ENCODE data around the gene KRT7.

Gene KRT7

DNA sequence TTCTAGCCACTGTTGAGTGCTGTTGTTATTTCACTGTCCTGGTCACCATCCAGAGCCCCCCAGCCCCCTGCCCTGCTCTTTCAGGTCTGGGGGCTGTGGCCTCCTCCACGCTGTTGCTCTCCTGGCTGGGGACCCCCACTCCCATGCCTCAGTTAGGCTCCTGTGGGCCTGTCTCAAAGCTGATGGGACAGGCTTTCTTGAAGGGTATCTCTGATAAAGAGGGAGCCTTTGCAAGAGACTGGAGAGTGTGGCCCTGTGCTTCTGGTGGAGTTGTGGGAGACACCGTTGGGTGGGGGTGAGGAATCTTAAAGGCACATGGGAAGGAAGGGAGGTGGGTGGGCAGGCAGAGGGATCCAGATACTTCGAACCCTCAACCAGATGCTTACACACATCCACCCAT, 29.2 kb downstream of the KRT7 start:
- H3K27me3 ChIP-seq (ENCODE audit: insufficient read depth, low read length) = peaks cover 9% of the 10 kb centered on the region
- H3K4me3 ChIP-seq (ENCODE audit: low read depth, low read length) = no peak overlapping the region
- H3K79me2 ChIP-seq (ENCODE audit: control insufficient read depth, insufficient read depth, low read length, unreplicated experiment) = no peaks in the 10 kb centered on the region
- no peak overlapping the region for H3K27ac ChIP-seq (ENCODE audit: low read depth, low read length)
- H2AFZ ChIP-seq (ENCODE audit: low read length, unreplicated experiment) = no peak overlapping the region
- peaks cover 21% of the 10 kb centered on the region for H3K4me1 ChIP-seq (ENCODE audit: control insufficient read depth, insufficient read depth, low read length, unreplicated experiment)
- H3K36me3 ChIP-seq (ENCODE audit: insufficient read depth, low read length) = no peaks in the 10 kb centered on the region

GRCh38 chr12:52263761-52264434, 30.9 kb downstream of the KRT7 start:
- Histone ChIP-seq H3K27me3 (ENCODE audit: insufficient read depth, low read length) (peaks cover 2% of the 10 kb centered on the region; the same call in 1 of the 2 replicates), H2AFZ (ENCODE audit: low read length, unreplicated experiment) (no peak overlapping the region), H3K4me3 (ENCODE audit: low read depth, low read length) (no peak overlapping the region), H3K36me3 (ENCODE audit: insufficient read depth, low read length) (no peaks in the 10 kb centered on the region), H3K27ac (ENCODE audit: low read depth, low read length) (no peak overlapping the region), H3K79me2 (ENCODE audit: control insufficient read depth, insufficient read depth, low read length, unreplicated experiment) (no peaks in the 10 kb centered on the region), H3K4me1 (ENCODE audit: control insufficient read depth, insufficient read depth, low read length, unreplicated experiment) (peaks cover 21% of the 10 kb centered on the region)

DNA sequence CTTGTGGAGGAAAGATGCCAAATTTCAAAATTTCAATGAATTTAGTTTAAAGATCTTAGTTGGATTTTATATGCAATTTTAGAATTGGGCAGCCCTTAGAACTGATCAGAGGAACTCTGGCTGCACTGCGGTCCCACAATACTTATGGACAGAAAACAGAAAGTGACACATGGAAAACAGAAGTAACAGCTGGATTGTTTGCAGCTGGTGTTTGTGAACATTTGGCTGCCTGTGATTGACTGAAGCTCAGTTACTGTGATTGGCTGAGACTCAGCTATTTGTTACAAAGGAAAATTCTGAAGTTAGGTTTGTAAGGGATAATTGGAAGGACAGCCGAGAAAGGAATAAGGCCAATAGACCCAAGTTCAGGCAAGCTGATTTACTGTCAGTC, 31.4 kb downstream of the KRT7 start:
- Histone ChIP-seq H3K4me3 (ENCODE audit: low read depth, low read length) (no peak overlapping the region), H3K27me3 (ENCODE audit: insufficient read depth, low read length) (no peaks in the 10 kb centered on the region), H3K27ac (ENCODE audit: low read depth, low read length) (no peak overlapping the region), H2AFZ (ENCODE audit: low read length, unreplicated experiment) (no peak overlapping the region), H3K79me2 (ENCODE audit: control insufficient read depth, insufficient read depth, low read length, unreplicated experiment) (no peaks in the 10 kb centered on the region), H3K4me1 (ENCODE audit: control insufficient read depth, insufficient read depth, low read length, unreplicated experiment) (peaks cover 20% of the 10 kb centered on the region), H3K36me3 (ENCODE audit: insufficient read depth, low read length) (no peaks in the 10 kb centered on the region)

DNA sequence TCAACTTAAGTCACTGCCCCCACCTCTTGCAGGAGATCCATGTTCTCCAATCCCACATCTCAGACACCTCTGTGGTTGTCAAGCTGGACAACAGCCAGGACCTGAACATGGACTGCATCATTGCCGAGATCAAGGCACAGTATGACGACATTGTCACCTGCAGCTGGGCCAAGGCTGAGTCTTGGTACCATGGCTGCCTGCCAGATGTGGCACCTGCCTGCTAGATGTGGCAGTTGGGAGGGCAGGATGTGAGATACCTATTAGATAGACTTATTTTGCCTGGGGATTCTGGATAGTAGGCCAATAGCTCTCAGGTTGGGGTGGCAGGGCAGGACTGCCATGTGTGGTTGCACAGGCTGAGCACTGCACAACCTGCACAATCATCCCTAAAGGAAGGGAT, 33.5 kb downstream of the KRT7 start:
- no peaks in the 10 kb centered on the region for H3K36me3 ChIP-seq (ENCODE audit: insufficient read depth, low read length)
- peaks cover 1% of the 10 kb centered on the region for H3K4me1 ChIP-seq (ENCODE audit: control insufficient read depth, insufficient read depth, low read length, unreplicated experiment)
- H2AFZ ChIP-seq (ENCODE audit: low read length, unreplicated experiment) = no peak overlapping the region
- H3K27ac ChIP-seq (ENCODE audit: low read depth, low read length) = no peak overlapping the region
- H3K27me3 ChIP-seq (ENCODE audit: insufficient read depth, low read length) = no peaks in the 10 kb centered on the region
- no peaks in the 10 kb centered on the region for H3K79me2 ChIP-seq (ENCODE audit: control insufficient read depth, insufficient read depth, low read length, unreplicated experiment)
- H3K4me3 ChIP-seq (ENCODE audit: low read depth, low read length) = no peak overlapping the region

GRCh38 chr12:52267266-52267665, 34.2 kb downstream of the KRT7 start:
- Histone ChIP-seq H3K79me2 (ENCODE audit: control insufficient read depth, insufficient read depth, low read length, unreplicated experiment) (no peaks in the 10 kb centered on the region), H2AFZ (ENCODE audit: low read length, unreplicated experiment) (no peak overlapping the region), H3K36me3 (ENCODE audit: insufficient read depth, low read length) (no peaks in the 10 kb centered on the region), H3K27ac (ENCODE audit: low read depth, low read length) (no peak overlapping the region), H3K27me3 (ENCODE audit: insufficient read depth, low read length) (no peaks in the 10 kb centered on the region), H3K4me3 (ENCODE audit: low read depth, low read length) (no peak overlapping the region), H3K4me1 (ENCODE audit: control insufficient read depth, insufficient read depth, low read length, unreplicated experiment) (no peaks in the 10 kb centered on the region)

GRCh38 chr12:52267699-52268098, 34.7 kb downstream of the KRT7 start:
- Histone ChIP-seq H3K79me2 (ENCODE audit: control insufficient read depth, insufficient read depth, low read length, unreplicated experiment) (no peaks in the 10 kb centered on the region), H2AFZ (ENCODE audit: low read length, unreplicated experiment) (no peak overlapping the region), H3K4me1 (ENCODE audit: control insufficient read depth, insufficient read depth, low read length, unreplicated experiment) (no peaks in the 10 kb centered on the region), H3K36me3 (ENCODE audit: insufficient read depth, low read length) (no peaks in the 10 kb centered on the region), H3K27ac (ENCODE audit: low read depth, low read length) (no peak overlapping the region), H3K27me3 (ENCODE audit: insufficient read depth, low read length) (no peaks in the 10 kb centered on the region), H3K4me3 (ENCODE audit: low read depth, low read length) (no peak overlapping the region)

DNA sequence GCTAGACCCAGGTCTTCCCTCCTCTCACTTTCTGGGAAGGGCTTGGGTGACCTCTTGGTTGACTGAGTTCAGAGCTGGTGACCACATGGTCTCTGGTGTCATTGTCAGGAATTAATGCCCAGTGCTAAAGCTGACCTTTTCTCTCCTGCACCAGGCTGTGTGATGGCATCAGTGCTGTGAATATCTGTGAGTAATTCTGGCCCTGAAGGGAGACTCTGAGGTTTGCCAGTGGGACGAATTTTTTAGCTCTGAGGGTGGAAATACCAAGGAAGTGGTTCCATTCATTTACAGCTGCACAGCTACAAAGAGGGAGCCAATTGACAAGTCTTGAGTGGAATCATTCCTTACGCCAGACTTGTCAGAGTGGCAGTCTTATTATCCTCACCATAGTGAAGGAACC, 35.2 kb downstream of the KRT7 start:
- no peak overlapping the region for H2AFZ ChIP-seq (ENCODE audit: low read length, unreplicated experiment)
- no peaks in the 10 kb centered on the region for H3K4me1 ChIP-seq (ENCODE audit: control insufficient read depth, insufficient read depth, low read length, unreplicated experiment)
- H3K27me3 ChIP-seq (ENCODE audit: insufficient read depth, low read length) = no peaks in the 10 kb centered on the region
- no peaks in the 10 kb centered on the region for H3K79me2 ChIP-seq (ENCODE audit: control insufficient read depth, insufficient read depth, low read length, unreplicated experiment)
- no peaks in the 10 kb centered on the region for H3K36me3 ChIP-seq (ENCODE audit: insufficient read depth, low read length)
- no peak overlapping the region for H3K4me3 ChIP-seq (ENCODE audit: low read depth, low read length)
- H3K27ac ChIP-seq (ENCODE audit: low read depth, low read length) = no peak overlapping the region

DNA sequence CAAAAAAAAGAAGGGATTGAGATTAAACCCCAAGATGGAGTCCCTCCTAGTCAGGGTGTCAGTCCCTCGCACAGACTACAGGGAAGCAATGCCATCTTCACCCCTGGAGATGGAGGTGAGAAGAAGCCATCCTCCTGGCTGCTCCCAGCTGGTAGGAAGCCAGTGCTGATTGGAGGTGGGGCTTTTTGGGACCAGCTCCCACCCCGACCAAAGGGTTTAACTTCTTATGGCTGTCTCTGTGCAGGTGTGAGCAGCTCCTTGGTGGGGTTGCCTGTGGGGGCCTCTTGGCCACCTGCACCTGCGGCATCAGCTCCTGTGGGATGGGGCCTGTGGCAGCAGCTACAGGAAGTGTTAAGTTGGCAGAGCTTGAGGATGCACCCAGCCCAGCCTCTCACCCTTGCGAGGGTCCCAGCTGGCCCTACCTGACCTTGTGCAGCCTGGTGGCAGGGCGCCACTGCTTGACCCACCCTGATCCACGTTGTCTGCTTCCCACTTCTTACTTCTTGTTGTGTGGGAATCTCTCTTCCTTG, 37.6 kb downstream of the KRT7 start:
- no peak overlapping the region for H3K27ac ChIP-seq (ENCODE audit: low read depth, low read length)
- H2AFZ ChIP-seq (ENCODE audit: low read length, unreplicated experiment) = no peak overlapping the region
- no peaks in the 10 kb centered on the region for H3K36me3 ChIP-seq (ENCODE audit: insufficient read depth, low read length)
- no peak overlapping the region for H3K4me3 ChIP-seq (ENCODE audit: low read depth, low read length)
- no peaks in the 10 kb centered on the region for H3K79me2 ChIP-seq (ENCODE audit: control insufficient read depth, insufficient read depth, low read length, unreplicated experiment)
- H3K4me1 ChIP-seq (ENCODE audit: control insufficient read depth, insufficient read depth, low read length, unreplicated experiment) = no peaks in the 10 kb centered on the region
- no peaks in the 10 kb centered on the region for H3K27me3 ChIP-seq (ENCODE audit: insufficient read depth, low read length)

DNA sequence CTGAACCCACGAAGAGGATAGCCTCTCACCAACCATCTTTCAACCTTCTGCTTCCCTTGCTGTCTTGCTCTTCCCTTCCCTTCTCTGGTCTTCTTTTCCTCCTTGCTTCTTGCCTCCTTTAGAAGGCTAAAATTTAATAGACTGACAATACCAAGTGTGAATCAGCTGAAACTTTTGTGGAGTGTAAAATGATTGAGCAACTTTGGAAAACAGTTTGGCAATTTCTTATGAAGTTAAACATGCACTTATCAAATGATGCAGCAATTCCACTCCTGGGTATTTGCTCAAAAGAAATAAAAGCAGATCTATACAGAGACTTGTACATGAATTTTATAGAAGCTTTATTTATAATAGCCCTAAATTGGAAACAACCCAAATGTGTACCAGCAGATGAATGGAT, 38.1 kb downstream of the KRT7 start:
- no peak overlapping the region for H3K4me3 ChIP-seq (ENCODE audit: low read depth, low read length)
- no peaks in the 10 kb centered on the region for H3K4me1 ChIP-seq (ENCODE audit: control insufficient read depth, insufficient read depth, low read length, unreplicated experiment)
- no peaks in the 10 kb centered on the region for H3K27me3 ChIP-seq (ENCODE audit: insufficient read depth, low read length)
- no peaks in the 10 kb centered on the region for H3K36me3 ChIP-seq (ENCODE audit: insufficient read depth, low read length)
- H2AFZ ChIP-seq (ENCODE audit: low read length, unreplicated experiment) = no peak overlapping the region
- H3K79me2 ChIP-seq (ENCODE audit: control insufficient read depth, insufficient read depth, low read length, unreplicated experiment) = no peaks in the 10 kb centered on the region
- no peak overlapping the region for H3K27ac ChIP-seq (ENCODE audit: low read depth, low read length)

GRCh38 chr12:52274521-52275120, 41.6 kb downstream of the KRT7 start, which contains the start of gene KRT86:
Gene KRT86, plus strand, starts transcription at chr12:52274645. Its CDS starts 27,272 bp downstream, at chr12:52301917.
- Histone ChIP-seq H3K27ac (ENCODE audit: low read depth, low read length) (no peak within 1 kb of the TSS), H3K79me2 (ENCODE audit: control insufficient read depth, insufficient read depth, low read length, unreplicated experiment) (no peaks in the 10 kb centered on the region), H3K4me1 (ENCODE audit: control insufficient read depth, insufficient read depth, low read length, unreplicated experiment) (peaks cover 18% of the 10 kb centered on the region), H3K36me3 (ENCODE audit: insufficient read depth, low read length) (no peaks in the 10 kb centered on the region), H2AFZ (ENCODE audit: low read length, unreplicated experiment) (no peak within 1 kb of the TSS), H3K4me3 (ENCODE audit: low read depth, low read length) (no peak within 1 kb of the TSS), H3K27me3 (ENCODE audit: insufficient read depth, low read length) (no peaks in the 10 kb centered on the region)

GRCh38 chr12:52275686-52276085, 42.6 kb downstream of the KRT7 start:
- Histone ChIP-seq H3K36me3 (ENCODE audit: insufficient read depth, low read length) (no peaks in the 10 kb centered on the region), H2AFZ (ENCODE audit: low read length, unreplicated experiment) (no peak overlapping the region), H3K27ac (ENCODE audit: low read depth, low read length) (no peak overlapping the region), H3K4me3 (ENCODE audit: low read depth, low read length) (no peak overlapping the region), H3K79me2 (ENCODE audit: control insufficient read depth, insufficient read depth, low read length, unreplicated experiment) (no peaks in the 10 kb centered on the region), H3K4me1 (ENCODE audit: control insufficient read depth, insufficient read depth, low read length, unreplicated experiment) (peaks cover 27% of the 10 kb centered on the region), H3K27me3 (ENCODE audit: insufficient read depth, low read length) (no peaks in the 10 kb centered on the region)
